HCEC 1CT (cell line): Measurements from ENCODE around the gene FAT1.

Experiments used
- DNase-seq: peaks from one replicate; pipeline ENCODE4 v3.0.0-alpha.2; 2017

FAT1 gene

DNA sequence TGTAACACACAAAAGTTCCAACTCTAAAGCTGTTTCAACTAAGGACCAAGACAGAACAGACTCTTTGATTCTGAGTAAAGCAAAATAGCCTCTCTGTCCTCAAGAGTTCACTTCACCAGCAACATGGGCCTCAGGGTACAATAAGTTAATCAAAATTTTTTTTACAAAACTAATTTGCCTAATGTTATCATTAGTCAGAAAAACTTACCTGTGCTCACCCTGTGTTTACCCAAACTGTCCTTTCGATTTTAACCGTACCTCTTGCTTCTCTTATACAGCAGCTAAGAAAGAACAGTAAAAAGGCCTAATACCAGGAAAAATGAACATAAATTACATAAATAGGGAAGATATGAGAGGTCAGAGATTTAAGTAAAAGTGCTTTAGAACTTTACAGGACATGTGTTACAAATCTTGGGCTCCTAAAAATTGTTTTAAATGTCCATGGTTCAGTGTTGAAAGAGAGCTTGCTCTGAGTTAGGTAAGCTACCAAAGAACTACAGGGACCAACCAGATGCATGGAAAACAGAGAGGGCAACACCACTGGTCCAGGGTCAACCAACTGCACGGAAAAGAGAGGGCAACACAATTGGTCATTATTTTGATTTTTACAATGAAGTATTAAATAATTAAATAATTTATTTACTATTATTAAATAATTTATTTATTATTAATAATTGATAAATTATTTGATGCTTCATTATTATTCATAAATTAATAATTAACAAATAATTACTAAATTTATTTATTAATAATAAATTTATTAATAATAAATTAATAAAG, 73.1 kb downstream of the FAT1 start:
- DNase-seq, result no peak

DNA sequence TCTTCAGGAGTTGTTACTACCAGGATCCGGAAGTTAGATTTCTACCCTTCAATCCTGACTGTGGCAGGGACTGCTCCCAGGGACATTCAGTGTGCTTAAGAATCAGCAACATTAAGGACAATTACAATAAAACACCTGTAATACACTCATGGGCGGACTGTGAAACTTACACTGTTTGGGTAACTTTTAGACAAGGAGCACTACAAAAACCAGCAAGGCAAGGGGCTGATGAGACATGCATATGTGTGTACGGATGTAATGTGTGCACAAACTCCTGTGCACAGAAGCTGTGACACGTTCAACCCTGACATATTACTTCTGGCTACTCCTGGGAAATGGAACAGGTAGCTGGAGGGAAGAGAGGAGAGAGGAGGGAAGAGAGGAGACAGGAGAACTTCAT, 75.8 kb downstream of the FAT1 start:
- no peak for DNase-seq

DNA sequence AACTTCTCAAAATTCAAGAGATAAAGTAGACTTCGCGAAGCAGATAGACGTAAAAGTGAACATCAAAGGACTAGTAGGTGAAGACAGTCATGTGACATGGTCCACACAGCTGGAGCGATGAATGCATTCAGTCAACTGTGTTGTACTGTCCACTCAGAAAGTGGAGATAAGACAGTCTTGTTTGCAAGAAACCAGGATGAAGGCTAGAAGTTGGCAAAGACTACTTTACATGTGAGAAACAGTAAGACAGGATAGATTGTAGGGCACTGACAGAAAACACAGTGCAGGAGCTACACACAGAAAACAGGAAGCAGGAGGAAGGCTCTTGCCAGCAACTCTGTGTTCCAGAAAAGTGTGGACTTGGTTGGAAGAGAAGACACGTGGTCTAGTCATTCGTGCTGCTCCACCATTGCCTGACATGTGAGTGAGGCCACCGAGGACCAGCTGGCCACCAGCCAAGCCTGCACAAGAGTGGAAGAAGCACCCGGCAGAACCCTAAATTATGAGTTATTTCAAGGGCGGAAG, 78.9 kb downstream of the FAT1 start:
- no peak for DNase-seq

DNA sequence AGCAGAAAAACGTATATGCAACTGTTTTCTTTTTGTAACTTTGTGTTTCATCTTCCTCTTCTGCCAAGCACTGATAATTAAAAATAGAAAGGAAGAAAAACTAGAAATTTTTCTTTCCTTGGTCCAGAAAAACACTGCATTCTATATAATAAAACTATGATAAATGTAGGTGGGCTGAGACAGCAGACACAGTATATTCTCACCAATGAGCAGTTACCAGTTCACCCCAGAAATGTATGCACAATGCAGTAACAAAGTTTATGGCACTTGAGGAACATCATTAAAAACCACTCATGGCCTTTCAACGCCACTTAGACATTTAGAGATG, 79.4 kb downstream of the FAT1 start:
- DNase-seq, result no peak

DNA sequence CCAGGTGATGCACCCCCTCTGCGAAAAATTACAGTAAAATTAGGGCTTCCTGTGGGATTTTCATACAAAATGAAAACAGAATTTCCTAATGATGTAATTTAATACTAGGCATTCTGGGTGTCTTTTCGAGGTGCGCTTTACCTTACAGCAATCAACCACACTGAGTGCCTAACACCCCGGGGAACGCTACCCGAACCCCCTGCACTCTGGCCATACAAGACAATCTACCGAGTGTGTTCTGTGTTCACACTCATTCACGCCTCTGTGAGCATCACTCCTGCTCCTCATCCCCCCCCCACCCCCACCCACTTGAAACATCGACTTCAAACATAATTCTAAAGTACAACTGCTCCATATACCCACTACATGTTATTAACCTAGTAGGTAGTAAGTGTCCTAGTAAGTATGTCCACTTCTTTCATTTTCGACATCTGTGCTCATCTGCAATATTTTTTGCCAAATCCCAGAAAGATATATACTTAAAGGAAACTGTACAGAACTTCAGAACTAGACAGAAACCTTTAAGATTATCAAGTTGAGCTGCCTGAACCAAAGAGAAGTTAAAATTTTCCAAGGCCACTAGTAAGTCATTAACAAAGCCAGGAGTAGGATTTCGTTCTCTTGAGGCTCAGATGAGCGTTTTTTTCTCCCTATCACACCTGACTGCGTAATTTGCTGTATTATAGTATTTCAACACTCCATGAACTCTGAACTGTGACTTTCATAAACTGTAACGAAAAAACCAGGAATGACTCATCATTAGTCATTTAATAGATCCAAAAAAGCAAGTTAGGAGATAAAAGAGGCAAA, 80.0 kb downstream of the FAT1 start:
- DNase-seq, result peak; percentile 69

DNA sequence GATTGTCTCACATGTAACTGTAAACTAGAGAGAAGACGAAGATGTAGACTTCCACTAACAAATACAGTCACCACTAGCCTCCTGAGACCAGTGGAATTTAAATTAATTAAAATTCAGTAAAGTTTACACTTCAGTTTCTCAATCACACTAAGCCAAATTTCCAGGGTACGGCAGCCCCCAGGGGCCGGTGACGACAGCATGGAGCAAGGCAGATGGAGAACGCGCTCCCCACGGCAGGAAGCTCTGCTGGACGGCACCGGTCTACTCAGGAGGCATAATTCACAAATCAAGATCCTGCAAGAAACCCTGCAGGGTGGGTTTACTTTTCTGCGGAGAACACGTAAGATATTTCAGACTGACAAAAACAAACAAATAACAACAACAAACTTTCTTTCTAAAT, 80.7 kb downstream of the FAT1 start:
- DNase-seq, result no peak

DNA sequence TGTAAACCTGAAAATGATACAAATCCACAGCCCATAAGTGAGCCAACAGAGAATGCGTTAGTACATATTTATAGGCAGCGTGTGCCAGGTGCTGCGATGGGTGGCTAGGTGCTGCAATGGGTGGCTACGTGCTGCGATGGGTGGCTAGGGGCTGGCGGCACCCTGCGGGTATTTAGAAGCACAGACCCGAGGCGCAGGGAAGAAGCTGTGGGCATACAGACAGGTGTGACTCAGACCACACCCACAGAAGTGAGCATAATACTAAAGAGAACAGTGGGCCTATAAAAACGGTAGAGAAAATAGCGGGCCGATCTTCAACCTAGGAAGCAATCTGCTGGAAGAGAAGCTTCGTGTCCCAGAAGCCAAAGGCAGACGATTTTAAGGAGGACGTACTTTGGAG, 81.1 kb downstream of the FAT1 start:
- no peak for DNase-seq

DNA sequence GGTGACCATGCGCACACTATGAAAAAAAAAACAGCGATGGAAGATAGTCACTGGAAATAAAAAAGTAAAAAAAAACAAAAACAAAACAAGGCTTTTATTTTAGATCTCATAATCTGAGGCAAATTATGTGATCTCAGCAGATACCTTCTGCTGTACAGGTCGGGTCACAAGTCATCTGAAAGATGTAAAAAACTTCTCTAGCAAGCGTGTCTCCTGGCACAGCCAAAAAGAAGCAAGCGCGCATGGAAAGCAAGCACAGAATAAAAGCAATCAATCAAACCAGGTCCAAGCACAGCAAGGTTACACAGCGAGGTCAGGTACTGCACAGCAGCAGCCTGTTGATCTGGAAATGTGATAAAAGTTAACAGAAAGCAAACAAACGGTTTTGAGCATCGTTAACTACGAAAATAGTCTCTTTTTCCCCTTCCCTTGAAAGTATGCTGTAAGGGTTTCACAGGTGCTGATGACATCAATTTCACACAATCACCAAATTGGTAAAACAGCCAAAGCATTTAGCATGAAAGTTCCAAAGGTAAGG, 89.0 kb downstream of the FAT1 start:
- DNase-seq, result no peak

DNA sequence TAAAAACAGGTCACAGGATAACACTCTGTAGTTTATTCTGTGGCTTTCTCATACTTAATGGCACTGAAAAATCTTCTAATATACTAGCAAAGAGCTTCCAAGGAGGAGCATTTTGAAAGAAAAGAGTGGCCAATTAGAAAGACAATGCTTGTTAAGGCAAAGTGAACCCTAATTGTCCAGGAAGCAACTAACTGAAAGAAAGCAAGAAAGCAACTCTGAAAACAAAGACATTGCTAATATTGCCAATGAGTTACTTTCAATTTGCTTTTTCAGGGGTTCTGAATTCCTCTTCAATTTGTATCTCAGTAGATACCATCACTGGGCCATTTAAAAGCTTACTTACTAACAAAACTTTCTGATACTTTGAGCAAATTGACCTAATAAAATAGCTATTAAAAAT, 89.8 kb downstream of the FAT1 start:
- DNase-seq, result no peak

DNA sequence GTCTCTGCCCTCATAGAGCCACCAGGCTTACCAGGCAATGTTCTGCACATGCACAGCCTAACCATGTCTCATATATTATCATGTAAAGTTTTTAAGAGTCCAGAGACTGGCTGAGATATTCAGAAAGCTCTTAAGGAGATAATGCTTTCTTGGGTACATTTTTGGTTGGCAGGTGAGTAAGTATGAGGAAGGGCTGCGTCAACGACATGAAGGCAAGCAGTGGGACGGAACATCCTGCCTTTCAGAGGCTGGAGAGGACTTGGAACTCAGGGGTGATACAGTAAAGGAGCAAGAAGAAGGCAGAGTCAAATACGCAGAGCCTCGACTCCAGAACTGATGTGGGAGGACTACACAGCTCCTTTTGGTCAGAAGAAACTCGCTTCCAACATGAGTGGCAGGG, 93.5 kb downstream of the FAT1 start:
- DNase-seq, result no peak

DNA sequence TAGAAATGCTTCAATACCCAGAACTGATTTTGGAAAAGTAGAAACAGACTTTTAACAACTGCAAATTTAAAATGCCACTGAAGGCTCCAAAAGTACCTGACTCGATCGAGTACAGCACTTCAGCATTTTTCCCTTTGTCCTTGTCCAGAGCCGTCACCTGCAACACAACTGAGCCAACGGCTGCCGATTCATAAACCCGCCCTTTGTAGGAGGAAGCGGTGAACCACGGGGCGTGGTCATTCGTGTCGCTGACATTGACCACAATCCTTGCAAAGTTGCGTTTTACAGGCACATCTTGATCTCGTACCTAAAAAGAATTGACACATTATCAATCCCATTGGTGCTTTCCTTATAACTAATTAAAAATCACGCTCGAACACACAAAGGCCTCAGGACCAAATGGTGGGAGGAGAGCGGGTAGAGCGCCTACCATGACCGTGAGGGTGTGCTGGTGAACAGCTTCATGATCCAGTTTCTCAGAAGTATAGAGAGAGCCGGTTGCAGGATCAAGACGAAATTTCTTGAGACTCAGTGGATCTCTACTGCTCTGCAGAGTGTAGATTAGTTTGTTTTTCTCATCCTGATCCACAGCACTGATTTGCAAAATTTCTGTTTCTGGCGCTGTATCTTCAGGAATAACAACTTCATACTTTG, 95.5 kb downstream of the FAT1 start:
- no peak for DNase-seq

DNA sequence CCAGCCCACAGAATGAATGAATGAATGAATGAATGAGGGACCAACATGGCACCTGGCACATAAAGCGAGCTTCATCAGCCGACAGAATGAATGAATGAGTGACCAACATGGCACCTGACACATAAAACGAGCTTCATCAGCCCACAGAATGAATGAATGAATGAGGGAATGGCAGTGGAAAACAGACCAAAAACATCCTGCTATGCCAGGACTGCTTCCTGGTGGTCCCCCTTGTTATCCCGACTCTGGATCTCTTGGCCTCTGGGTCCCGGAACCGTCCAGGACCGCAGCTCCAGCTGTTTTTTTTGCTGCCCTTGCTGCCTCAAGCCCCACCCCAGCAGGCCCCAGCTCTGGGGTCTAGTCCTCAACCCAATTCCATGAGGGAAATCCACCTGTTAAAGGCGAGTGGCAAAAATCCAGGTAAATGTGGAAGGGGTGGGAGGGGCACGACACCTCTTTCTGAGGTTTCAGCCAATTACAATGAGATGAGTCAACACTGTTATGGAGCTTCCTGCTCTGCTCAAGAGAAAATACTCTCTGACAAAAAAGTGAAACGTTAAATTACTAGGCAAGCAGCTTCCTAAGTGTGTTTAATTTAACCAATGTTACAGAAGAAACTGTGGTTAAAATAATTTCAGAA, 96.3 kb downstream of the FAT1 start:
- no peak for DNase-seq

DNA sequence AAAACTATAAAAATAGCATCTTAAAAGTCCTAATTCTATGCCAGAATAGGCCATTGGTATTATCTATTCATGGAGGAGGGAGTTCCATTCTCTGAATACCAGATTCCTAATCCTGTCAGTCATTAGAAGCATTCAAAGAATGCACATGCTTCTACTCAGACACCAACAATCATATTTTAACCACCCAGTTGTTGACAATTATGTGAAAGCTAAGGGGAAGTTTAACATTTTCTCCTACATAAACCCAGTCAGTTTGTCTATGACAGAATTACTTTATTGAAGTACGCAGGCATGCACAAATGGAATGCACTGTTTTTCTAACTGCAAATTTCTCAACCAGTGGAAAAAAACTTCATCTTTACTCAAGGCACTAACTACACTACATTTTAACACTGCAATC, 98.7 kb downstream of the FAT1 start:
- DNase-seq, result peak; percentile 49

DNA sequence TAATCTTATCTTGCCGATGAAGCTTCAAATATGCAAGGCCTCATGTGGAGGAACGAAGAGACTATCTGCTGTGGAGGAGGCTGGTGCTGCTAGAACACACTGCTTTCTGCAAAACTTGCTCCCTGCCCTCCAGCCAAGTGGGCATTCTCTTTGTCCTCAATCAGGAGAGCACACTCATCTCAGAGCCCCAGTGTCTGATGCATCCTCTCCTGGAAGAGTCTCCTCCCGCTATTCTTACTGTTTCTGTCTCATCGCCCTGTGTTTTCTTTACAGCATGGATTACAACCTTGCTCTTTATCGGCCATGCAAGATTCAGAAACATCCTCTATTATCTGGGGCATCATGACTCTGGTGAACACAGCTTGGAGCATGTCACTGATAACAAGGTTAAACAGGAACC, 100.1 kb downstream of the FAT1 start:
- DNase-seq, result no peak

DNA sequence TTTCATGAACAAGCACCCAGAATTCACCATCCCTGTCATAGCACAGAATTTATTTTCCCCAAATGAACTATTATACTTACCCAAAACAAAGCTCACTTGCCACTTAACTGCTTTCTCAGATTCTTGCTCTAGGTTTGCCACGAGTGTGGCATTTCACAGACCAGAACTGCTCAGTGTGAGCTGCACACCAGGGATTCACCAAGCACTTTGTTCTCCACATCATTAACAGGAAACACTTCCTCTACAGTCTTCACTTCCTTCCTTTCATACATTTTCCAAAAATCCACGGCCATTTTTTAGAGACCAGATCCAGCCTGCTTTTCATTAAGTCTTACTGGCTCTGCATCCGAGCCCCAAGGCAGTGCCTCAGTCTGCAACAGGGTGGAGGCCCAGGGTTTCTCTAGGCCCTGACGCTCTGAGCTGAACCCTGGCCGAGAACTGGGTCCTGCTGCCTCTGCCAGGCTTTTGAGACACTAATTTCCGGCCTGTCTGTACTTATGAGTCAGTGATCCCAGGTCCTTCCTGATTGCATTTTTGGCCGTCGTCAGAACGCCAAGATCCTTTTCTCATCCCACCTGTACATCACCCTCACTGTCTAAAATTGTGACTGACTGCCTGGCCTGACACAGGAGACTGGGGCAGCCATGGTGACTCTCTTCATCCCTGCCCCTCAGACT, 100.7 kb downstream of the FAT1 start:
- peak; percentile 55 for DNase-seq

DNA sequence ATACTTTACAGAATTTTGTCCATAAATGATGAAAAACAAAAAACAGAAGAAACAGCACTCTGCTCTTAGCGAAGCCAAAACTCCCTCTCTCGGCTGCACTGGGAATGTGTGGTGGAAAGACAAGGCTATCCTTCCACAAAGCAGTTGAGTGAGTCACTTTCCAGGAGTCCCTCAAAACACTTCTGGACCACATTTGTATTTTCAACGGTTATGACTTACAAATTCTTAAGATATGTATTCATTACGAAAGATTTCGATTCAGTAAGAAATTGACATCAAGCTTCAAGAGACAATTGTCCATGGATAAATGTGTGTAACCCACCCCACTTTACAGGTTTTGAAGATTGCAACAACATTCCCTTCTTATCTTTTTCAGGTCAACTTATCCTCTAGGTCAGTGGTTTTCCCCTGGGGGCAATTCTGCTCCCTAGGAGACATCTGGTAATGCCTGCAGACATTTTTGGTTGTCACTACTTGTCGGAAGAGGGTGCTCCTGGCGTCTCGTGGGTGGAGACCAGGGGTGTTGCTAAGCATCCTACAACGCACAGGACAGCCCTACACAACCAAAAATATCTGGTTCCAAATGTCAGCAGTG, 101.6 kb downstream of the FAT1 start:
- DNase-seq, result peak; percentile 81

DNA sequence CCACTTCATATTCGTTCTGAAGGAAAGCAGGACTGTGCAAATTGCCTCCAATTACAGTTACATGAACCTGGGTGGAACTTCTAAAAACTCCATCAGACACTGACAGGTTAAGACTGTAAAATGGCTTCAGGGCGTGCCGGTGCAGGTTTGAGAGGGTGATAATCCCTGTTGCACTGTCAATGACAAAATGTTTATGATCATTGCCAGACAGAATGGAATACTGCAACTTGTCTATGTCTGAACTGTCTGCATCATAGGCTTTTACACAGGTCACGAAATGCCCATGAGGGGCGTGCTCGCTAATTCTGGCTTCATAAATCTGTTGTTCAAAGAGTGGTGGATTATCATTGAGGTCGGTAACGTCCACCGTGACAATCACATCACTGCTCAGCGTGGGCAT, 104.6 kb downstream of the FAT1 start:
- no peak for DNase-seq

DNA sequence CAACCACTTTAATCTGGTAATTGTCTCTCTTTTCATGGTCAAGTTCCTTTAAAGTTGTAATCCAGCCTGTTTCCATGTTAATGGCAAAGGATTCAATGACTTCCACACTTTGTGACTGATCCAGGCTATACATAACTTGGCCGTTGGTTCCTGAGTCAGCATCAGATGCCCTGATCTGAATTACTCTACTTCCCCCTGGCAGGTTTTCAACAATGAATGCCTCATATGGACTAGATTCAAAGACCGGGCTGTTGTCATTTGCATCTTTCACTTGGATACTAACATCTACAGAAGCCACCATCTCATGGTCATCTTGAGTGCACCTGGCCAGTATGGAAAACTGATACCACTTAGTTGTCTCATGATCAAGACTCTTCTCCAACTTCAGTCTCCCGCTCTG, 105.7 kb downstream of the FAT1 start:
- DNase-seq, result no peak

DNA sequence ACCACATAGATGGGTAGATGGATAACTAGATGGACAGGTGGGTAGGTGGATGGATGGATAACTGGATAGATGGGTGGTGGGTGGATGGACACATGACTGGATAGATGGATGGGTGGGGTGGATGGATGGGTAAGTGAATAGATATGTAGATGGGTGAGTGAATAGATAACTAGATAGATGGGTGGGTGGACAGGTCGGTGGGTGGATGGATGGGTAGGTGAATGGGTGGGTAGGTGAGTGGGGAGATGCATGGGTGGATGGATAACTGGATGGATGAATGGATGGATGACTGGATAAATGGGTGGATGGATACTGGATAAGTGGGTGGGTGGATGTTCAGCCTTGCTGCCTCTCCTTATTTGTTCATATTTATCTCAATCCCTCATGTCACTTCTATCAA, 116.2 kb downstream of the FAT1 start:
- no peak for DNase-seq

DNA sequence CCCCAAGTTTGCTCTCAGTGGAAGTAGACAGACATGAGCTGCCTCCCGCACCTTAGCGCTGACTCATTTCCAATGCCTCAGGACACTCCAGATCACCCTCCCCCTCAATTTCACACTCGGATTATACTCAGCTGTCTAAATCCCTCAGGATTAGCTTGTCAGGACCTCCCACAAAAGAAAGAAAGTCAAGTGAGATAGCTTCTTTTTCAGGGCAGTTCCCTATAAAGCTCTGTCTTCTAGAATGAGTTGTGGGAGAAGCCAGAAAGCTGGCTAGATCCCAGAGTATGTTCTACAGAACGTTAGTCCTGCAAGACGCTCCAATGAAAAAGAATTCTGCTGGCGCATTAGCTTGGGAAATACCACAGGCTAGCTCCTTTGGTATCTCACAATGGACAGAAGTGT, 117.1 kb downstream of the FAT1 start:
- no peak for DNase-seq

DNA sequence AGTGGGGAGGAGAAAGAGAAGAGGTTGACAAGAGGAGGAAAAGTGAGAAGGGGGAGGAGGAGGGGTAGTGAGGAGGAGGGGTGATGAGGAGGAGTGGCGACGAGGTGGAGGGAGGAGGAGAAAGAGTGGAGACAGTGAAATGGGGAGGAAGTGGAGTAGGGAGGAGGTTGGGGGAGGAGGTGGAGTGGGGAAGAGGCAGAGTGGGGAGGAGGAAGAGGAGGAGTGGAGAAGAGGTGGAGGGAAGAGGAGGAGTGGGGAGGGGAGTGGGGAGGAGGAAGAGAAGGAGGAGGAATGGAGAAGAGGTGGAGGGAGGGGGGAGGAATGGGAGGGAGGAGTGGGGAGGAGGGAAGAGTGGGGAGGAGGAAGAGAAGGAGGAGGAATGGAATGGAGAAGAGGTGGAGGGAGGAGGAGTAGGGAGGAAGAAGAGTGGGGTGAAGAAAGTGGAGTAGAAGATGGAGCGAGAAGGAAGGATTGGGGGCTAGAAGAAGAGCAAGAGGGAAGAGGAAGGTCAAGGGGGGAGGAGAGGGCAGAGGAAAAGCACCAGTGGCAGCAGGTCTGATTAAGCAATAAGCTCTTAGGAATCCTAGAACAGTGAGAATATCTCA, 118.3 kb downstream of the FAT1 start:
- no peak for DNase-seq
